GM12878 (cell line): ENCODE data around the gene USE1. TPM values are rescaled to one million over a fixed set of nuclear protein-coding genes. Genes with fewer than 3 reads are reported as not detected.

Experiments
- BCL11A ChIP-seq: IDR thresholded peaks from 2 replicates; pipeline ENCODE4 v1.6.1; 2011; ENCODE audit warnings: low read depth, low read length
- CBFB ChIP-seq: IDR thresholded peaks from 2 replicates; pipeline ENCODE4 v1.6.1; 2016; ENCODE audit warnings: antibody characterized with exemption, low read depth
- CREB1 ChIP-seq: IDR thresholded peaks from 2 replicates; pipeline ENCODE4 v1.6.1; 2012; ENCODE audit warnings: low read depth, mild to moderate bottlenecking, inconsistent platforms
- EGR1 ChIP-seq, 2 experiments: IDR thresholded peaks; 1 replicate in 1 of 2; 2 replicates in 1 of 2; pipeline ENCODE4 v1.6.1; 2011 to 2012; ENCODE audit warnings: low read depth in 2 of 2, low read length in 2 of 2, borderline replicate concordance in 1 of 2, mild to moderate bottlenecking in 1 of 2, moderate library complexity in 1 of 2
- FOXK2 ChIP-seq: fragments of 450-650 bp; IDR thresholded peaks from 2 replicates; pipeline ENCODE4 v1.6.1; 2017; ENCODE audit warnings: mild to moderate bottlenecking, moderate library complexity
- FOXM1 ChIP-seq: IDR thresholded peaks from 2 replicates; pipeline ENCODE4 v1.6.1; 2012; ENCODE audit warnings: low read depth, mild to moderate bottlenecking, inconsistent platforms, low read length, moderate library complexity
- NBN ChIP-seq: fragments of 450-650 bp; IDR thresholded peaks from 2 replicates; pipeline ENCODE4 v1.6.1; 2016
- NFYA ChIP-seq: IDR thresholded peaks from 2 replicates; pipeline ENCODE4 v1.6.1; 2011; ENCODE audit warnings: low read depth, mild to moderate bottlenecking, low read length, improper control_type of control experiment, borderline replicate concordance
- PAX8 ChIP-seq: fragments of 450-650 bp; IDR thresholded peaks from 2 replicates; pipeline ENCODE4 v1.6.1; 2017; ENCODE audit warnings: mild to moderate bottlenecking, moderate library complexity
- POLR2A ChIP-seq: IDR thresholded peaks from 2 replicates; pipeline ENCODE4 v1.6.1; 2011; ENCODE audit warnings: low read depth, mild to moderate bottlenecking, low read length
- POLR2AphosphoS2 ChIP-seq: IDR thresholded peaks from 2 replicates; pipeline ENCODE4 v1.6.1; 2011; ENCODE audit warnings: low read depth, mild to moderate bottlenecking, low read length, improper control_type of control experiment, moderate library complexity
- POU2F2 ChIP-seq: IDR thresholded peaks from 3 replicates; pipeline ENCODE4 v1.6.1; 2011; ENCODE audit warnings: low read depth, mild to moderate bottlenecking, low read length, borderline replicate concordance
- RB1 ChIP-seq: fragments of 450-650 bp; formaldehyde crosslinking; IDR thresholded peaks from 2 replicates; pipeline ENCODE4 v1.6.1; 2017; ENCODE audit warnings: mild to moderate bottlenecking, borderline replicate concordance
- RELA ChIP-seq: fragments of 450-650 bp; IDR thresholded peaks from 2 replicates; pipeline ENCODE4 v1.8.0; 2014; ENCODE audit warnings: borderline replicate concordance; ENCODE audit not compliant: partially characterized antibody
- RUNX3 ChIP-seq: IDR thresholded peaks from 2 replicates; pipeline ENCODE4 v1.6.1; 2012; ENCODE audit warnings: low read length, inconsistent platforms
- SP1 ChIP-seq: IDR thresholded peaks from one replicate; pipeline ENCODE4 v1.6.1; 2011; ENCODE audit warnings: low read depth, low read length
- SRF ChIP-seq, 2 experiments: IDR thresholded peaks; 2 replicates each; pipeline ENCODE4 v1.6.1; 2011; ENCODE audit warnings: low read depth in 2 of 2, low read length in 2 of 2, mild to moderate bottlenecking in 1 of 2, moderate library complexity in 1 of 2
- WRNIP1 ChIP-seq: IDR thresholded peaks from 2 replicates; pipeline ENCODE4 v1.6.1; 2011; ENCODE audit warnings: low read depth, low read length, improper control_type of control experiment, borderline replicate concordance
- YY1 ChIP-seq: IDR thresholded peaks from 2 replicates; pipeline ENCODE4 v1.6.1; 2011; ENCODE audit warnings: low read depth, mild to moderate bottlenecking, low read length
- polyA plus RNA-seq, 11 experiments: library from polyadenylated mRNA; depleted of rRNA in 4 of 11; unstranded in 6 of 11; stranded (reverse) in 5 of 11; fragments of >200 nt; fragmentation: Nextera tagmentation in 4 of 11; fragmentation: Illumina TruSeq in 1 of 11; extraction: Ambion mirVana in 4 of 11; extraction: Trizol in 1 of 11; gene quantifications; 1 replicate in 1 of 11; 2 replicates in 10 of 11; pipeline versions ENCODE4 v1.2.1 to v1.2.3, GENCODE V29; 2011 to 2016; ENCODE audit warnings: inconsistent platforms in 2 of 11, missing spikeins in 2 of 11, low read depth in 1 of 11
- total RNA-seq, 4 experiments: library from RNA; depleted of rRNA in 3 of 4; stranded (reverse); fragments of >200 nt in 3 of 4; fragmentation: Illumina TruSeq in 1 of 4; extraction: Trizol in 1 of 4; gene quantifications; 2 replicates each; pipeline versions ENCODE4 v1.2.1 to v1.2.3, GENCODE V29; 2013 to 2021
- TF ChIP-seq, protein P1 (sequence below): fragments of 450-650 bp; IDR thresholded peaks from 2 replicates; pipeline ENCODE4 v1.6.1; 2017; ENCODE audit warnings: mild to moderate bottlenecking, moderate library complexity
- TF ChIP-seq, protein P2 (sequence below): fragments of 450-650 bp; IDR thresholded peaks from 2 replicates; pipeline ENCODE4 v1.6.1; 2018; ENCODE audit warnings: borderline replicate concordance, mild to moderate bottlenecking; ENCODE audit not compliant: partially characterized antibody
- TF ChIP-seq, protein P3 (sequence below): fragments of 450-650 bp; formaldehyde crosslinking; IDR thresholded peaks from 2 replicates; pipeline ENCODE4 v1.4.0; 2022; ENCODE audit warnings: mild to moderate bottlenecking, moderate library complexity

USE1 gene
- total and polyA plus RNA-seq, 10 of the 15 experiments (the other 5 are each of a cell fraction or from before 2014, with no cell fraction given), result 9.7 to 24.0 (median 16.1) TPM

DNA sequence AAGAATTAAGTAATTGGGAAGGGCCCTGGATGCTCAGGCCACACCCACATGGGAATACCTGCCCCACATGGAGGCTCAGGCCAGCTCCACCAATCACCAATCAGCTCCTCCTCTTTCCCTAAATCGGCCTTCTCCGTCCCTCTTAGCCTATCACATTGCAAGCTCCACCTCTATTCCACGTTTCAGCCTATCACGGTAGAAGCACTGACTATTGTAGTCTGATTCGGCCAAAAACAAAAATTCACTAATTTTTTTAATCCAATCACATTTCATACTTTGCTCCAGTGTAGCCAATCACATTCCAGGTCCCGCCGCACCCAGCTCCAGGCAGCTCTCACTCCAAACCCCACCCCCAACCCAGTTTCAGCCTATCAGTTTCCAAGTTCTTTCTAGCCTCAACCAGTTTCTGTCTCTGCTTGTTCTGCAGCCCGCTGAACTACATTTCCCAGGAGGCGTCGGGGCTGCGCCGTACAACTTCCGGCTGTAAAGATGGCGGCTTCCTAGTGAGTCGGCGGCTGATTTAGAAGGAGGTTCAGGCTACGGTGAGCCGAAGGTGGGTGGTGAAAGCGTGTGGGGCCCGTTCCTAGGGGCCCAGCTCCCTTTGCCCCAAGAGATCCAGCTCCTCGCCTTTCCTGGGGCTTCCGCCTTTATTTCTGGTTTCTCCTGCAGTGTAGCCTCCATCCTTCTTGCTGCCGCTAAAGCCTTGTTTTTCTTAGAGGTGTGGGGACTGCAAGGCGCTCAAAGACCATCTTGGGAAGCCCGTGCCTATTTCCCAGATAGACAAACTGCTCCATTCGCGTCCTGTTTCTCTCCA lies 52.0 kb downstream of the USE1 start, which contains the start of gene BABAM1 (continued):
- TF ChIP-seq, protein P1, sequence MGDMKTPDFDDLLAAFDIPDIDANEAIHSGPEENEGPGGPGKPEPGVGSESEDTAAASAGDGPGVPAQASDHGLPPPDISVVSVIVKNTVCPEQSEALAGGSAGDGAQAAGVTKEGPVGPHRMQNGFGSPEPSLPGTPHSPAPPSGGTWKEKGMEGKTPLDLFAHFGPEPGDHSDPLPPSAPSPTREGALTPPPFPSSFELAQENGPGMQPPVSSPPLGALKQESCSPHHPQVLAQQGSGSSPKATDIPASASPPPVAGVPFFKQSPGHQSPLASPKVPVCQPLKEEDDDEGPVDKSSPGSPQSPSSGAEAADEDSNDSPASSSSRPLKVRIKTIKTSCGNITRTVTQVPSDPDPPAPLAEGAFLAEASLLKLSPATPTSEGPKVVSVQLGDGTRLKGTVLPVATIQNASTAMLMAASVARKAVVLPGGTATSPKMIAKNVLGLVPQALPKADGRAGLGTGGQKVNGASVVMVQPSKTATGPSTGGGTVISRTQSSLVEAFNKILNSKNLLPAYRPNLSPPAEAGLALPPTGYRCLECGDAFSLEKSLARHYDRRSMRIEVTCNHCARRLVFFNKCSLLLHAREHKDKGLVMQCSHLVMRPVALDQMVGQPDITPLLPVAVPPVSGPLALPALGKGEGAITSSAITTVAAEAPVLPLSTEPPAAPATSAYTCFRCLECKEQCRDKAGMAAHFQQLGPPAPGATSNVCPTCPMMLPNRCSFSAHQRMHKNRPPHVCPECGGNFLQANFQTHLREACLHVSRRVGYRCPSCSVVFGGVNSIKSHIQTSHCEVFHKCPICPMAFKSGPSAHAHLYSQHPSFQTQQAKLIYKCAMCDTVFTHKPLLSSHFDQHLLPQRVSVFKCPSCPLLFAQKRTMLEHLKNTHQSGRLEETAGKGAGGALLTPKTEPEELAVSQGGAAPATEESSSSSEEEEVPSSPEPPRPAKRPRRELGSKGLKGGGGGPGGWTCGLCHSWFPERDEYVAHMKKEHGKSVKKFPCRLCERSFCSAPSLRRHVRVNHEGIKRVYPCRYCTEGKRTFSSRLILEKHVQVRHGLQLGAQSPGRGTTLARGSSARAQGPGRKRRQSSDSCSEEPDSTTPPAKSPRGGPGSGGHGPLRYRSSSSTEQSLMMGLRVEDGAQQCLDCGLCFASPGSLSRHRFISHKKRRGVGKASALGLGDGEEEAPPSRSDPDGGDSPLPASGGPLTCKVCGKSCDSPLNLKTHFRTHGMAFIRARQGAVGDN, result no peak
- peak; percentile 53 for TF ChIP-seq POU2F2
- peak; percentile 99 for TF ChIP-seq YY1
- TF ChIP-seq POLR2A, result peak; percentile 84
- peak; percentile 99 for TF ChIP-seq SP1
- TF ChIP-seq NBN, result peak; percentile 21; the same call in 1 of the 2 replicates
- peak in 1 of 2 experiments; percentile 64; a peak in 1 of 4 replicates for TF ChIP-seq SRF (IDR thresholded peaks at IDR 0.05; ENCODE audit: low read depth in 2 of 2, low read length in 2 of 2)
- peak; percentile 92 for TF ChIP-seq FOXM1
- TF ChIP-seq, protein P2, sequence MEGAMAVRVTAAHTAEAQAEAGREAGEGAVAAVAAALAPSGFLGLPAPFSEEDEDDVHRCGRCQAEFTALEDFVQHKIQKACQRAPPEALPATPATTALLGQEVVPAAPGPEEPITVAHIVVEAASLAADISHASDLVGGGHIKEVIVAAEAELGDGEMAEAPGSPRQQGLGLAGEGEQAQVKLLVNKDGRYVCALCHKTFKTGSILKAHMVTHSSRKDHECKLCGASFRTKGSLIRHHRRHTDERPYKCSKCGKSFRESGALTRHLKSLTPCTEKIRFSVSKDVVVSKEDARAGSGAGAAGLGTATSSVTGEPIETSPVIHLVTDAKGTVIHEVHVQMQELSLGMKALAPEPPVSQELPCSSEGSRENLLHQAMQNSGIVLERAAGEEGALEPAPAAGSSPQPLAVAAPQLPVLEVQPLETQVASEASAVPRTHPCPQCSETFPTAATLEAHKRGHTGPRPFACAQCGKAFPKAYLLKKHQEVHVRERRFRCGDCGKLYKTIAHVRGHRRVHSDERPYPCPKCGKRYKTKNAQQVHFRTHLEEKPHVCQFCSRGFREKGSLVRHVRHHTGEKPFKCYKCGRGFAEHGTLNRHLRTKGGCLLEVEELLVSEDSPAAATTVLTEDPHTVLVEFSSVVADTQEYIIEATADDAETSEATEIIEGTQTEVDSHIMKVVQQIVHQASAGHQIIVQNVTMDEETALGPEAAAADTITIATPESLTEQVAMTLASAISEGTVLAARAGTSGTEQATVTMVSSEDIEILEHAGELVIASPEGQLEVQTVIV, result peak; percentile 56
- 0 out of 2 replicates have a peak, but pooled peaks have one; percentile 74 for TF ChIP-seq WRNIP1
- TF ChIP-seq RB1, result peak; percentile 64; the same call in 1 of the 2 replicates
- TF ChIP-seq EGR1 (IDR thresholded peaks at IDR 0.05; ENCODE audit: borderline replicate concordance in 1 of 2, low read depth in 2 of 2, low read length in 2 of 2), result peak in 1 of 2 experiments; percentile 36; a peak in 1 of 3 replicates
- peak; percentile 93 for TF ChIP-seq NFYA
- peak; percentile 89 for TF ChIP-seq CREB1
- peak; percentile 62; the same call in 1 of the 2 replicates for TF ChIP-seq POLR2AphosphoS2
- TF ChIP-seq BCL11A, result no peak
- TF ChIP-seq RUNX3, result peak; percentile 46
- TF ChIP-seq, protein P3, sequence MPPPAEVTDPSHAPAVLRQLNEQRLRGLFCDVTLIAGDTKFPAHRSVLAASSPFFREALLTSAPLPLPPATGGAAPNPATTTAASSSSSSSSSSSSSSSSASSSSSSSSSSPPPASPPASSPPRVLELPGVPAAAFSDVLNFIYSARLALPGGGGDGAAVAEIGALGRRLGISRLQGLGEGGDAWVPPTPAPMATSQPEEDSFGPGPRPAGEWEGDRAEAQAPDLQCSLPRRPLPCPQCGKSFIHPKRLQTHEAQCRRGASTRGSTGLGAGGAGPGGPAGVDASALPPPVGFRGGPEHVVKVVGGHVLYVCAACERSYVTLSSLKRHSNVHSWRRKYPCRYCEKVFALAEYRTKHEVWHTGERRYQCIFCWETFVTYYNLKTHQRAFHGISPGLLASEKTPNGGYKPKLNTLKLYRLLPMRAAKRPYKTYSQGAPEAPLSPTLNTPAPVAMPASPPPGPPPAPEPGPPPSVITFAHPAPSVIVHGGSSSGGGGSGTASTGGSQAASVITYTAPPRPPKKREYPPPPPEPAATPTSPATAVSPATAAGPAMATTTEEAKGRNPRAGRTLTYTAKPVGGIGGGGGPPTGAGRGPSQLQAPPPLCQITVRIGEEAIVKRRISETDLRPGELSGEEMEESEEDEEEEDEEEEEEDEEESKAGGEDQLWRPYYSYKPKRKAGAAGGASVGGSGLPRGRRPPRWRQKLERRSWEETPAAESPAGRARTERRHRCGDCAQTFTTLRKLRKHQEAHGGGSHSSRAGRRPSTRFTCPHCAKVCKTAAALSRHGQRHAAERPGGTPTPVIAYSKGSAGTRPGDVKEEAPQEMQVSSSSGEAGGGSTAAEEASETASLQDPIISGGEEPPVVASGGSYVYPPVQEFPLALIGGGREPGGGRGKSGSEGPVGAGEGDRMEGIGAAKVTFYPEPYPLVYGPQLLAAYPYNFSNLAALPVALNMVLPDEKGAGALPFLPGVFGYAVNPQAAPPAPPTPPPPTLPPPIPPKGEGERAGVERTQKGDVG (CRISPR knock-in tag), result no peak
- no peak for TF ChIP-seq PAX8
- TF ChIP-seq CBFB, result 0 out of 2 replicates have a peak, but pooled peaks have one; percentile 54
- TF ChIP-seq FOXK2, result no peak
- TF ChIP-seq RELA, result peak; percentile 14
